Stimulated activated naive CD8-positive, alpha-beta T cell treated with anti-CD3 and anti-CD28 coated beads, Interleukin-15, amount 100 ng/mL, for 72 hours (primary cell): Measurements from ENCODE around the gene AURKAIP1.
A peak's percentile ranks its signal among the peaks of the same experiment; 100 is the strongest.

Experiments used
- ATAC-seq: fragments of 150-1000 bp; cut with Tn5 transposase; 2 replicates; pipeline ENCODE4 v1.10.0; 2021; ENCODE audit warnings: mild to moderate bottlenecking, moderate library complexity
- DNase-seq, 2 donors: peaks; one replicate each; pipeline ENCODE4 v3.0.0; 2021 to 2022
- H3K27ac Mint-ChIP-seq, 2 donors: one replicate each; pipeline ENCODE4 v1.8.0; 2022; ENCODE audit warnings: mild to moderate bottlenecking in 2 of 2, mixed read lengths in 2 of 2, moderate library complexity in 2 of 2
- H3K27me3 Mint-ChIP-seq: one replicate; pipeline ENCODE4 v1.8.0; 2022; ENCODE audit warnings: mixed read lengths
- H3K4me1 Mint-ChIP-seq: one replicate; pipeline ENCODE4 v1.8.0; 2022; ENCODE audit warnings: mild to moderate bottlenecking, mixed read lengths
- H3K4me3 Mint-ChIP-seq, 2 donors: one replicate each; pipeline ENCODE4 v1.8.0; 2022; ENCODE audit warnings: mild to moderate bottlenecking in 2 of 2, mixed read lengths in 2 of 2, moderate library complexity in 1 of 2
- H3K9me3 Mint-ChIP-seq, 2 donors: one replicate each; pipeline ENCODE4 v1.8.0; 2022; ENCODE audit warnings: mixed read lengths in 2 of 2

The AURKAIP1 gene

GRCh38 chr1:1361233-1361981 lies 13.6 kb downstream of the AURKAIP1 start:
- no peak for DNase-seq
- Mint-ChIP-seq H3K4me1 (peaks cover 30% of the 10 kb centered on the region), H3K27me3 (no peaks in the 10 kb centered on the region), H3K4me3 (no peak overlapping the region), H3K9me3 (no peaks in the 10 kb centered on the region), H3K27ac (no peak overlapping the region)
- ATAC-seq: no peak

GRCh38 chr1:1360506-1361169 lies 14.4 kb downstream of the AURKAIP1 start:
- DNase-seq (no peak), ATAC-seq (no peak)
- H3K27me3 Mint-ChIP-seq: no peaks in the 10 kb centered on the region
- H3K27ac Mint-ChIP-seq: no peak overlapping the region
- H3K9me3 Mint-ChIP-seq: no peaks in the 10 kb centered on the region
- H3K4me3 Mint-ChIP-seq: no peak overlapping the region
- peaks cover 30% of the 10 kb centered on the region for H3K4me1 Mint-ChIP-seq

DNA sequence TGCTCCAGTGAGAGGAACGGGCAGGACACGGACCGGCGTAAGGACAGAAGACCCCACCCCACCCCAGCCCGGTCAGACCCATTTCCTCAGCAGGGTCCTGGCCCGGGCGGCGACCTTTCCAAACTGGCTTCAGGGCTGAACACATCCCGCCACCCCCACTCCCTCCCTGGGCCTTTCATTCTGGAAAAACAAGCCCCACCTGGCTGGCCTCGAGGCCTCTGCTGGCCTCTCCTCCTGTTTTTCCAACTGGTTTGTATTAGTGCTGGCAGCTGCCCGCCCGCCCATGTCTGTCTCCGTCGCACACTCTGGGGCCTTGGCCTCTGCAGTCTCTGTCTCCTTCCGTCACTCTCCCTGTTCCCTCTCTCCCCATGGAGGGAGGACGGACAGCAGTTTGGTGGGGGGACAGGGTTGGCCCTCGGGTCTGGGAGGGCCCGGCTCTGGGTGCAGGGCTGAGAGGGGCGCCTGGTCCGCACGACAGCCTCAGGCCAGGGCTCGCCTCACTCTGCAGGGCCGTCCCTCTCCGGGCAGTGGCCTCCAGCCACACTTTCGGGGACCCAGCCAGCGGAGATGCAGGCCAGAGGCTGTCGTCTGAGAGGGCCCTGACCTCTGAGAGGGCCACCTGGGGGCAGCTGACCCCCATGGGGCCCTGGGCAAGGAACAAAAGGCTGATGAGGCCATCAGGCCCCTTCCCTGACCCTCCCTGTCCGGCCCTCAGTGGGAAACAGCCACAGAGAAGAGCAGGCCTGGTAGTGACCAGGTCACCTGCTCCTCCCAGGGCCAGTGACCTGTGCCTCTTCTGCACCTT lies 15.1 kb downstream of the AURKAIP1 start:
- no peak for ATAC-seq
- no peaks in the 10 kb centered on the region for H3K9me3 Mint-ChIP-seq
- no peak overlapping the region for H3K4me3 Mint-ChIP-seq
- DNase-seq: no peak
- H3K4me1 Mint-ChIP-seq: peaks cover 30% of the 10 kb centered on the region
- peaks cover 2% of the 10 kb centered on the region for H3K27me3 Mint-ChIP-seq
- no peak overlapping the region for H3K27ac Mint-ChIP-seq

GRCh38 chr1:1359308-1359663 lies 15.7 kb downstream of the AURKAIP1 start:
- Mint-ChIP-seq H3K9me3 (no peaks in the 10 kb centered on the region), H3K27me3 (peaks cover 8% of the 10 kb centered on the region), H3K4me1 (peaks cover 33% of the 10 kb centered on the region), H3K4me3 (peak overlapping the region; percentile 26 to 73), H3K27ac (peak overlapping the region in 1 of 2 donors; percentile 54)
- ATAC-seq: peak; percentile 52
- no peak for DNase-seq

GRCh38 chr1:1358433-1359271 lies 16.4 kb downstream of the AURKAIP1 start, which contains the start of gene MXRA8:
Gene MXRA8, minus strand, starts transcription at chr1:1358555. Its CDS starts 51 bp downstream, at chr1:1358504.
- H3K27ac Mint-ChIP-seq: peak within 1 kb of the TSS in 1 of 2 donors; percentile 54
- peaks cover 40% of the 10 kb centered on the region for H3K4me1 Mint-ChIP-seq
- no peak for DNase-seq
- ATAC-seq: peak; percentile 39
- H3K4me3 Mint-ChIP-seq: peak within 1 kb of the TSS; percentile 44 to 73
- H3K27me3 Mint-ChIP-seq: peaks cover 14% of the 10 kb centered on the region
- H3K9me3 Mint-ChIP-seq: no peaks in the 10 kb centered on the region

DNA sequence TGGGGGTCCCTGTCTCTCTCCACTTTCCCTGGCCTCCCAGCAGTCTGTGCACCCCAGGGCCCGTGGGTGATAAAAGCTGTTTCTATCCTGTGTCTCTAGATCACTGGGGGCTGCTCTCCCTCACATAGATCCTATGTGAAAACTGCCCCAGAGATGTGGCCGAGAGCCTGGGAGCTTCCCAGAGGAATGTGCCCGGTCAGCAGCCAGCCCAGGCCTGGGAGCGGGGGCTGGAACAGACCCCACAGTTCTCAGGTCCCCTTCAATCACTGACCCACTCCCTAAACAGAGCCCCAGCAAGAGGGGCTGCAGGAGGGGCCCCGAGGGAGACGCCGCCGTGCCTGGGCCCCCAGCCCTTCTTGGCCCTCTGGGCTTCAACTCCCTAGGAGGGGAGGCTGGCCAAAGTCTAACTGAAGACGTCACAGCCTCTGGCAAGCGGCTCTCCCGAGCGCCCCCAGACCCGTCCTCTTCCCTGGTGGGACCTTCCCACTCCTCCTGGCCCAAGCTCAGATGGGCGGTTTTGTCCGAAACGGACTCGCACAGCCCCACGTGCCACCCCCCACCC lies 17.1 kb downstream of the AURKAIP1 start:
- ATAC-seq: no peak
- Mint-ChIP-seq H3K27me3 (peaks cover 21% of the 10 kb centered on the region), H3K9me3 (no peaks in the 10 kb centered on the region), H3K4me3 (peak overlapping the region; percentile 44 to 71), H3K4me1 (peaks cover 47% of the 10 kb centered on the region), H3K27ac (no peak overlapping the region)
- no peak for DNase-seq

GRCh38 chr1:1356796-1357401 lies 18.1 kb downstream of the AURKAIP1 start:
- peaks cover 32% of the 10 kb centered on the region for H3K27me3 Mint-ChIP-seq

GRCh38 chr1:1356166-1356795 lies 18.7 kb downstream of the AURKAIP1 start:
- H3K27me3 Mint-ChIP-seq: peaks cover 34% of the 10 kb centered on the region

More at GRCh38 chr1:1356796-1357401, 18.1 kb downstream of the AURKAIP1 start:
- ATAC-seq: peak; percentile 10
- no peaks in the 10 kb centered on the region for H3K9me3 Mint-ChIP-seq
- no peak overlapping the region for H3K4me3 Mint-ChIP-seq
- H3K27ac Mint-ChIP-seq: no peak overlapping the region
- H3K4me1 Mint-ChIP-seq: peaks cover 57% of the 10 kb centered on the region
- DNase-seq: no peak

GRCh38 chr1:1355416-1355815 lies 19.6 kb downstream of the AURKAIP1 start:
- H3K27ac Mint-ChIP-seq: no peak overlapping the region
- DNase-seq (no peak), ATAC-seq (peak; percentile 34)
- H3K9me3 Mint-ChIP-seq: no peaks in the 10 kb centered on the region
- no peak overlapping the region for H3K4me3 Mint-ChIP-seq
- peaks cover 34% of the 10 kb centered on the region for H3K27me3 Mint-ChIP-seq
- peaks cover 59% of the 10 kb centered on the region for H3K4me1 Mint-ChIP-seq

More at GRCh38 chr1:1356166-1356795, 18.7 kb downstream of the AURKAIP1 start:
- DNase-seq (no peak), ATAC-seq (no peak)
- Mint-ChIP-seq H3K4me3 (no peak overlapping the region), H3K9me3 (no peaks in the 10 kb centered on the region), H3K27ac (no peak overlapping the region), H3K4me1 (peaks cover 59% of the 10 kb centered on the region)

GRCh38 chr1:1354271-1355247 lies 20.4 kb downstream of the AURKAIP1 start:
- Mint-ChIP-seq H3K4me1 (peaks cover 55% of the 10 kb centered on the region), H3K4me3 (peak overlapping the region; percentile 65 to 68), H3K27me3 (peaks cover 34% of the 10 kb centered on the region), H3K9me3 (no peaks in the 10 kb centered on the region), H3K27ac (no peak overlapping the region)
- ATAC-seq (no peak), DNase-seq (no peak)

- Mint-ChIP-seq H3K27ac (no peak overlapping the region), H3K4me3 (peak overlapping the region in 1 of 2 donors; percentile 31), H3K4me1 (peaks cover 45% of the 10 kb centered on the region), H3K27me3 (peaks cover 34% of the 10 kb centered on the region), H3K9me3 (no peaks in the 10 kb centered on the region)
- DNase-seq (no peak), ATAC-seq (no peak)
These were observed 21.4 kb downstream of the AURKAIP1 start for GRCh38 chr1:1353389-1354151.

GRCh38 chr1:1352786-1353388 lies 22.1 kb downstream of the AURKAIP1 start:
- ATAC-seq (no peak), DNase-seq (no peak)
- no peaks in the 10 kb centered on the region for H3K9me3 Mint-ChIP-seq
- H3K27ac Mint-ChIP-seq: no peak overlapping the region
- H3K27me3 Mint-ChIP-seq: peaks cover 34% of the 10 kb centered on the region
- no peak overlapping the region for H3K4me3 Mint-ChIP-seq
- peaks cover 43% of the 10 kb centered on the region for H3K4me1 Mint-ChIP-seq
